SH-SY5Y (cell line): ENCODE results near the gene CPLX4.

Experiments used
- GATA2 ChIP-seq: IDR thresholded peaks from 2 replicates; pipeline ENCODE4 v1.6.1; 2011; ENCODE audit warnings: mild to moderate bottlenecking, low read depth, low read length
- GATA3 ChIP-seq: IDR thresholded peaks from 2 replicates; pipeline ENCODE4 v1.6.1; 2011; ENCODE audit warnings: low read depth, mild to moderate bottlenecking, low read length, moderate library complexity

- TF ChIP-seq GATA2 (no peak), GATA3 (no peak)
These were observed 52.0 kb downstream of the CPLX4 start for GRCh38 chr18:59266459-59266858.
